IMR-90 (cell line): ENCODE results near the gene ARRDC3. TPM values are rescaled to one million over a fixed set of nuclear protein-coding genes. Genes with fewer than 3 reads are reported as not detected.

Experiments
- ATAC-seq: fragments of 200-7000 bp; cut with Tn5 transposase; 2 replicates; pipeline ENCODE4 v1.9.1; 2020; ENCODE audit warnings: low read depth, mild to moderate bottlenecking, moderate library complexity
- BruUV-seq: library from RNA; stranded (reverse); fragments of 400-500 nt; replicated peaks from 2 replicates; lab custom pipeline; 2021; lab: Mats Ljungman, UMichigan
- CTCF ChIA-PET: fragments of 300-600 bp; formaldehyde crosslinking; extraction: SDS; loops from one replicate; lab custom pipeline; 2021; ENCODE audit warnings: antibody characterized with exemption; lab: Yijun Ruan, JAX
- POLR2A ChIA-PET: fragments of 300-600 bp; sonication (Branson Sonifier 250); formaldehyde crosslinking; loops from one replicate; lab custom pipeline; 2022; ENCODE audit warnings: antibody characterized with exemption; ENCODE audit not compliant: unreplicated experiment; lab: Charles Lee
- DNase-seq: peaks from one replicate; pipeline ENCODE4 v3.0.0; 2013
- H2AFZ ChIP-seq: replicated peaks from 2 replicates; pipeline ENCODE3; 2013; ENCODE audit warnings: low read length, mild to moderate bottlenecking; ENCODE audit not compliant: poor library complexity
- H2AK5ac ChIP-seq: 2 replicates; pipeline ENCODE4 v1.6.1; 2013; ENCODE audit warnings: low read depth, low read length, inconsistent platforms
- H2AK9ac ChIP-seq: replicated peaks from 2 replicates; pipeline ENCODE3; 2013; ENCODE audit warnings: mild to moderate bottlenecking, low read depth, low read length, moderate library complexity; ENCODE audit not compliant: poor library complexity
- H2BK120ac ChIP-seq: 2 replicates; pipeline ENCODE4 v1.6.1; 2013; ENCODE audit warnings: low read depth, low read length, inconsistent platforms
- H2BK15ac ChIP-seq: 3 replicates; pipeline ENCODE4 v1.6.1; 2013; ENCODE audit warnings: low read depth, low read length, inconsistent platforms
- H2BK20ac ChIP-seq: 2 replicates; pipeline ENCODE4 v1.6.1; 2013; ENCODE audit warnings: low read depth, mild to moderate bottlenecking, inconsistent platforms, low read length, moderate library complexity
- H2BK5ac ChIP-seq: 2 replicates; pipeline ENCODE4 v1.6.1; 2013; ENCODE audit warnings: mild to moderate bottlenecking, low read depth, low read length, inconsistent platforms; ENCODE audit not compliant: poor library complexity, severe bottlenecking
- H3K14ac ChIP-seq: replicated peaks from 2 replicates; pipeline ENCODE4 v1.6.1; 2013; ENCODE audit warnings: low read depth, low read length, inconsistent platforms
- H3K18ac ChIP-seq: 2 replicates; pipeline ENCODE4 v1.6.1; 2013; ENCODE audit warnings: low read depth, low read length, control low read depth
- H3K23ac ChIP-seq: 2 replicates; pipeline ENCODE4 v1.6.1; 2013; ENCODE audit warnings: low read depth, low read length, inconsistent platforms
- H3K27ac ChIP-seq: 2 replicates; pipeline ENCODE4 v1.5.1; 2013; ENCODE audit warnings: mild to moderate bottlenecking, control low read depth, low read length; ENCODE audit not compliant: insufficient read depth
- H3K27me3 ChIP-seq: 2 replicates; pipeline ENCODE4 v1.6.1; 2013; ENCODE audit warnings: low read length; ENCODE audit not compliant: control insufficient read depth, insufficient read depth
- H3K36me3 ChIP-seq: 2 replicates; pipeline ENCODE4 v1.6.1; 2013; ENCODE audit warnings: low read length, mixed read lengths; ENCODE audit not compliant: control insufficient read depth, insufficient read depth
- H3K4ac ChIP-seq: 2 replicates; pipeline ENCODE4 v1.6.1; 2013; ENCODE audit warnings: low read depth, low read length, inconsistent platforms
- H3K4me1 ChIP-seq: 2 replicates; pipeline ENCODE4 v1.6.1; 2013; ENCODE audit warnings: low read length, mixed read lengths; ENCODE audit not compliant: control insufficient read depth, insufficient read depth
- H3K4me2 ChIP-seq: 2 replicates; pipeline ENCODE4 v1.6.1; 2013; ENCODE audit warnings: low read depth, mild to moderate bottlenecking, control low read depth, low read length, moderate library complexity
- H3K4me3 ChIP-seq: 2 replicates; pipeline ENCODE4 v1.5.1; 2013; ENCODE audit warnings: low read depth, mild to moderate bottlenecking, control low read depth, low read length, moderate library complexity; ENCODE audit not compliant: insufficient read depth
- H3K56ac ChIP-seq: 2 replicates; pipeline ENCODE4 v1.6.1; 2013; ENCODE audit warnings: low read length, inconsistent platforms; ENCODE audit not compliant: insufficient read depth; ENCODE audit errors: extremely low read depth
- H3K79me1 ChIP-seq, 2 experiments: 2 replicates each; pipeline ENCODE4 v1.6.1; 2013; ENCODE audit warnings: low read length in 2 of 2, inconsistent platforms in 1 of 2, low read depth in 1 of 2
- H3K9ac ChIP-seq: 2 replicates; pipeline ENCODE4 v1.6.1; 2013; ENCODE audit warnings: low read depth, low read length, control low read depth
- H3K9me1 ChIP-seq: 2 replicates; pipeline ENCODE4 v1.6.1; 2013; ENCODE audit warnings: low read length, inconsistent platforms; ENCODE audit not compliant: insufficient read depth
- H3K9me3 ChIP-seq: 2 replicates; pipeline ENCODE4 v1.6.1; 2013; ENCODE audit warnings: low read length; ENCODE audit not compliant: control insufficient read depth, insufficient read depth
- H4K20me1 ChIP-seq: 2 replicates; pipeline ENCODE4 v1.6.1; 2013; ENCODE audit warnings: low read length, inconsistent platforms; ENCODE audit not compliant: insufficient read depth
- H4K5ac ChIP-seq: 2 replicates; pipeline ENCODE4 v1.6.1; 2013; ENCODE audit warnings: mild to moderate bottlenecking, low read depth, low read length, control low read depth
- H4K8ac ChIP-seq, 2 experiments: 2 replicates each; pipeline ENCODE4 v1.6.1; 2013; ENCODE audit warnings: low read depth in 2 of 2, low read length in 2 of 2, control low read depth in 1 of 2, inconsistent platforms in 1 of 2
- H4K91ac ChIP-seq: 2 replicates; pipeline ENCODE4 v1.6.1; 2013; ENCODE audit warnings: low read depth, low read length, inconsistent platforms; ENCODE audit not compliant: insufficient read depth
- CEBPB ChIP-seq: IDR thresholded peaks from 2 replicates; pipeline ENCODE4 v1.6.1; 2012; ENCODE audit warnings: low read depth, low read length, improper control_type of control experiment
- WGBS, 2 experiments: methylation state at CpG; one replicate each; pipeline versions ENCODE4 v1.1.5 to v1.1.7; 2013; ENCODE audit warnings: missing lambda C conversion rate in 2 of 2; ENCODE audit not compliant: insufficient read length in 1 of 2; ENCODE audit errors: extremely low coverage in 2 of 2; 5-methylcytosine and 5-hydroxymethylcytosine counted together
- dilution Hi-C: fragments of 300-500 bp; cut with HindIII; formaldehyde crosslinking; loops from one replicate; pipeline ENCODE4 v1.14.3; 2018; ENCODE audit warnings: low sequenced_read_pairs; ENCODE audit not compliant: unreplicated experiment
- in situ Hi-C: fragments of 300-500 bp; cut with MboI; formaldehyde crosslinking; loops from 3 replicates; pipeline ENCODE4 v1.14.3; 2019; ENCODE audit warnings: low sequenced_read_pairs, inconsistent platforms, mixed read lengths
- intact Hi-C: fragments of 100-400 bp; cut with micrococcal nuclease; formaldehyde crosslinking; loops from 2 replicates; pipeline ENCODE4 v1.10.0; 2022
- polyA plus RNA-seq, 3 experiments: library from polyadenylated mRNA; depleted of rRNA; stranded (reverse); fragments of >200 nt; gene quantifications; 2 replicates each; pipeline ENCODE4 v1.2.3, GENCODE V29; 2012; ENCODE audit warnings: low replicate concordance in 1 of 3
- total RNA-seq: library from RNA; depleted of rRNA; stranded (reverse); fragments of >200 nt; gene quantifications from 2 replicates; pipeline ENCODE4 v1.2.3, GENCODE V29; 2012

Gene ARRDC3
- total and polyA plus RNA-seq, 2 of the 4 experiments (the other 2 are of a cell fraction), result 19.3 to 86.7 TPM

DNA sequence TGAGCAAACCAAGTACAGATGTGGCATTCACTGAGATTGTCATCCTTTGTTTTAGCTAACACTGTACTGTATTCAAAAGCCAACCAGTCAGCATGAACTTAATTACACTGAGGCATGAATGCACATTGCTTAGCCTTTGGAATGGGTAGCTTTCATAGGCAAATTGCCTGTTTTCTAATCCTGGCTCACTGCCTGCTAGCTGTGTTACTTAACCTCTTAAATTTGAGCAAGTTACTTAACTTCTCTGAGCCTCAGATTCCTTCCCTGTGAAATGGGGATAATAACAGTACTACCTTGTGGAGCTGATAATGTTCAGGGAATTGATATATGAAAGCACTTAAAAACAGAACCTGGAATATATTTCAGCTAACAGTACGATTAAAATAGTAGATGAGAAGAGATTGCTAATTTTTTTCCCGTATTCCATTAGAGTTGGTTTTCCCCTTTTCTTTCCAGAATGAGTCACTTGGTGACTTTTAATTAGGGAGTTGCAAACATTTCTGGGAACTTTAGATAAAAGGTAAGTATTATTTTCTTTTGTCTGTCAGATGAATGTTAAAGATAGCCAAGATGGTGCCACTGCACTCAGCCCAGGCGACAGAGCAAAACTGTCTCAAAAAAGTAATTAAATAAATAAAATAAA is 43.9 kb downstream of the ARRDC3 start:
- no peak; the same call in 1 of the 2 replicates for ATAC-seq
- ChIA-PET CTCF (no interaction called here), POLR2A (interaction anchor here (0.5 kb wide), 1 partner anchor 524 kb away, joined by 4 read pairs; no protein-coding TSS in a partner anchor)
- Histone ChIP-seq H2AFZ (no peak overlapping the region), H3K4me2 (no peak overlapping the region), H4K8ac (no peak overlapping the region), H3K36me3 (no peaks in the 10 kb centered on the region), H3K14ac (no peak overlapping the region), H2AK9ac (no peak overlapping the region), H3K27me3 (no peaks in the 10 kb centered on the region), H3K9me1 (no peaks in the 10 kb centered on the region), H3K18ac (no peak overlapping the region), H3K4me3 (no peak overlapping the region), H3K9me3 (no peaks in the 10 kb centered on the region), H4K20me1 (no peaks in the 10 kb centered on the region), H3K4me1 (no peaks in the 10 kb centered on the region), H3K27ac (no peak overlapping the region), H2BK15ac (no peak overlapping the region), H4K5ac (no peak overlapping the region), H3K56ac (no peak overlapping the region), H2AK5ac (no peak overlapping the region), H4K91ac (no peak overlapping the region), H3K9ac (no peak overlapping the region), H2BK5ac (no peak overlapping the region), H3K79me1 (no peaks in the 10 kb centered on the region), H2BK20ac (no peak overlapping the region), H3K23ac (no peak overlapping the region), H2BK120ac (no peak overlapping the region), H3K4ac (no peak overlapping the region)
- peak; percentile 22 for DNase-seq
- no peak for TF ChIP-seq CEBPB
- intact Hi-C loops, result no loop called here
- BruUV-seq, result no TSS peak
- in situ Hi-C loops, result no loop called here
- WGBS, 2 experiments, result no CpG with 5 or more reads among the region's 3 CpGs
- dilution Hi-C loops, result no loop called here
